Measurements from ENCODE around the gene TECPR2.

- TF ChIP-seq, protein P1, sequence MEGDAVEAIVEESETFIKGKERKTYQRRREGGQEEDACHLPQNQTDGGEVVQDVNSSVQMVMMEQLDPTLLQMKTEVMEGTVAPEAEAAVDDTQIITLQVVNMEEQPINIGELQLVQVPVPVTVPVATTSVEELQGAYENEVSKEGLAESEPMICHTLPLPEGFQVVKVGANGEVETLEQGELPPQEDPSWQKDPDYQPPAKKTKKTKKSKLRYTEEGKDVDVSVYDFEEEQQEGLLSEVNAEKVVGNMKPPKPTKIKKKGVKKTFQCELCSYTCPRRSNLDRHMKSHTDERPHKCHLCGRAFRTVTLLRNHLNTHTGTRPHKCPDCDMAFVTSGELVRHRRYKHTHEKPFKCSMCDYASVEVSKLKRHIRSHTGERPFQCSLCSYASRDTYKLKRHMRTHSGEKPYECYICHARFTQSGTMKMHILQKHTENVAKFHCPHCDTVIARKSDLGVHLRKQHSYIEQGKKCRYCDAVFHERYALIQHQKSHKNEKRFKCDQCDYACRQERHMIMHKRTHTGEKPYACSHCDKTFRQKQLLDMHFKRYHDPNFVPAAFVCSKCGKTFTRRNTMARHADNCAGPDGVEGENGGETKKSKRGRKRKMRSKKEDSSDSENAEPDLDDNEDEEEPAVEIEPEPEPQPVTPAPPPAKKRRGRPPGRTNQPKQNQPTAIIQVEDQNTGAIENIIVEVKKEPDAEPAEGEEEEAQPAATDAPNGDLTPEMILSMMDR (IDR thresholded peaks at IDR 0.05) = no peak
- TF ChIP-seq POLR2A (IDR thresholded peaks at IDR 0.05) (no peak), POLR2AphosphoS5 (IDR thresholded peaks at IDR 0.05) (no peak)
These were observed 36.9 kb upstream of the TECPR2 start for GRCh38 chr14:102325791-102326345.

Data from breast epithelium (tissue), 3 donors.